H9 (cell line): ENCODE measurements around the gene EOLA2. TPM values are rescaled to one million over a fixed set of nuclear protein-coding genes. Genes with fewer than 3 reads are reported as not detected.
A peak's percentile ranks its signal among the peaks of the same experiment; 100 is the strongest.

Experiments used
- DNase-seq: peaks from one replicate; pipeline ENCODE4 v3.0.0-alpha.2; 2017
- H2AFZ ChIP-seq: one replicate; pipeline ENCODE4 v1.6.1; 2013; ENCODE audit warnings: mild to moderate bottlenecking, low read length, control low read depth, moderate library complexity
- H2AK5ac ChIP-seq: 2 replicates; pipeline ENCODE4 v1.6.1; 2013; ENCODE audit warnings: low read length, control low read depth, mixed read lengths; ENCODE audit not compliant: insufficient read length
- H2BK120ac ChIP-seq: one replicate; pipeline ENCODE4 v1.6.1; 2013; ENCODE audit warnings: low read depth, mild to moderate bottlenecking, low read length, control low read depth, inconsistent platforms; ENCODE audit not compliant: poor library complexity, severe bottlenecking
- H2BK12ac ChIP-seq: 2 replicates; pipeline ENCODE4 v1.6.1; 2013; ENCODE audit warnings: low read length, control low read depth, mixed read lengths, low read depth; ENCODE audit not compliant: insufficient read length
- H2BK15ac ChIP-seq: 2 replicates; pipeline ENCODE4 v1.6.1; 2013; ENCODE audit warnings: low read depth, low read length, control low read depth
- H2BK20ac ChIP-seq: one replicate; pipeline ENCODE4 v1.6.1; 2013; ENCODE audit warnings: low read depth, mild to moderate bottlenecking, low read length, control low read depth, inconsistent platforms; ENCODE audit not compliant: poor library complexity, severe bottlenecking
- H2BK5ac ChIP-seq: 2 replicates; pipeline ENCODE4 v1.6.1; 2013; ENCODE audit warnings: low read length, control low read depth, mixed read lengths; ENCODE audit not compliant: insufficient read length
- H3K14ac ChIP-seq: 2 replicates; pipeline ENCODE4 v1.6.1; 2013; ENCODE audit warnings: low read length, control low read depth; ENCODE audit not compliant: insufficient read depth
- H3K18ac ChIP-seq: 2 replicates; pipeline ENCODE4 v1.6.1; 2013; ENCODE audit warnings: low read depth, mild to moderate bottlenecking, mixed read lengths, low read length, control low read depth; ENCODE audit not compliant: insufficient read length
- H3K23ac ChIP-seq: 2 replicates; pipeline ENCODE4 v1.6.1; 2013; ENCODE audit warnings: low read length, control low read depth, mixed read lengths, low read depth; ENCODE audit not compliant: insufficient read length
- H3K23me2 ChIP-seq: 2 replicates; pipeline ENCODE4 v1.6.1; 2013; ENCODE audit warnings: low read depth, mild to moderate bottlenecking, mixed read lengths, low read length, control low read depth; ENCODE audit not compliant: insufficient read length, poor library complexity, severe bottlenecking
- H3K27ac ChIP-seq: 2 replicates; pipeline ENCODE4 v1.5.1; 2013; ENCODE audit warnings: low read length, control low read depth, mixed read lengths, low read depth; ENCODE audit not compliant: insufficient read length
- H3K27me3 ChIP-seq: 2 replicates; pipeline ENCODE4 v1.6.1; 2013; ENCODE audit warnings: low read length, control low read depth, inconsistent platforms; ENCODE audit not compliant: insufficient read depth
- H3K4ac ChIP-seq: 2 replicates; pipeline ENCODE4 v1.6.1; 2013; ENCODE audit warnings: low read depth, mild to moderate bottlenecking, control low read depth, inconsistent platforms, low read length, moderate library complexity
- H3K4me1 ChIP-seq: 2 replicates; pipeline ENCODE4 v1.6.1; 2013; ENCODE audit warnings: low read length, control low read depth, inconsistent platforms; ENCODE audit not compliant: insufficient read depth
- H3K4me2 ChIP-seq: 2 replicates; pipeline ENCODE4 v1.6.1; 2013; ENCODE audit warnings: low read length, control low read depth, mixed read lengths; ENCODE audit not compliant: insufficient read length, insufficient read depth
- H3K56ac ChIP-seq: 2 replicates; pipeline ENCODE4 v1.6.1; 2013; ENCODE audit warnings: low read depth, mild to moderate bottlenecking, mixed read lengths, low read length, control low read depth; ENCODE audit not compliant: insufficient read length
- H3K79me1 ChIP-seq: 2 replicates; pipeline ENCODE4 v1.6.1; 2013; ENCODE audit warnings: low read depth, mild to moderate bottlenecking, moderate library complexity, low read length, control low read depth, inconsistent platforms; ENCODE audit not compliant: insufficient read depth, poor library complexity, severe bottlenecking
- H3K79me2 ChIP-seq: 2 replicates; pipeline ENCODE4 v1.6.1; 2013; ENCODE audit warnings: low read length, control low read depth, inconsistent platforms; ENCODE audit not compliant: insufficient read depth
- H3K9ac ChIP-seq: 2 replicates; pipeline ENCODE4 v1.6.1; 2013; ENCODE audit warnings: low read length, control low read depth, mixed read lengths; ENCODE audit not compliant: insufficient read length; ENCODE audit errors: extremely low read depth
- H3K9me3 ChIP-seq: one replicate; pipeline ENCODE4 v1.6.1; 2013; ENCODE audit warnings: low read depth, low read length, inconsistent platforms; ENCODE audit not compliant: control insufficient read depth
- H3T11ph ChIP-seq: one replicate; pipeline ENCODE4 v1.6.1; 2013; ENCODE audit warnings: mild to moderate bottlenecking, low read length, control low read depth, inconsistent platforms
- H4K20me1 ChIP-seq: one replicate; pipeline ENCODE4 v1.6.1; 2013; ENCODE audit not compliant: control insufficient read depth, insufficient read length, insufficient read depth
- H4K5ac ChIP-seq: 2 replicates; pipeline ENCODE4 v1.6.1; 2013; ENCODE audit warnings: low read depth, mild to moderate bottlenecking, mixed read lengths, low read length, control low read depth; ENCODE audit not compliant: insufficient read length
- H4K8ac ChIP-seq: replicated peaks from 2 replicates; pipeline ENCODE4 v1.6.1; 2013; ENCODE audit warnings: low read length, control low read depth, mixed read lengths, low read depth; ENCODE audit not compliant: insufficient read length
- H4K91ac ChIP-seq: 2 replicates; pipeline ENCODE4 v1.6.1; 2013; ENCODE audit warnings: low read depth, mild to moderate bottlenecking, moderate library complexity, mixed read lengths, low read length, control low read depth; ENCODE audit not compliant: insufficient read length
- H3K27ac Mint-ChIP-seq, 3 experiments: 2 replicates in 2 of 3; 3 replicates in 1 of 3; pipeline ENCODE4 v1.8.0; 2020 to 2021; ENCODE audit warnings: mixed read lengths in 3 of 3, mild to moderate bottlenecking in 1 of 3, moderate library complexity in 1 of 3
- H3K27me3 Mint-ChIP-seq: 2 replicates; pipeline ENCODE4 v1.8.0; 2021; ENCODE audit warnings: low read depth, mild to moderate bottlenecking, moderate library complexity, mixed read lengths
- H3K36me3 Mint-ChIP-seq, 3 experiments: 2 replicates in 2 of 3; 3 replicates in 1 of 3; pipeline ENCODE4 v1.8.0; 2020 to 2021; ENCODE audit warnings: low read depth in 3 of 3, mixed read lengths in 3 of 3; ENCODE audit not compliant: insufficient read depth in 1 of 3
- H3K4me1 Mint-ChIP-seq, 2 experiments: 2 replicates each; pipeline ENCODE4 v1.8.0; 2020; ENCODE audit warnings: mixed read lengths in 2 of 2
- H3K4me3 Mint-ChIP-seq, 2 experiments: 2 replicates in 1 of 2; 3 replicates in 1 of 2; pipeline ENCODE4 v1.8.0; 2020 to 2021; ENCODE audit warnings: mild to moderate bottlenecking in 2 of 2, mixed read lengths in 2 of 2, moderate library complexity in 1 of 2
- H3K9me3 Mint-ChIP-seq, 2 experiments: 2 replicates in 1 of 2; 3 replicates in 1 of 2; pipeline ENCODE4 v1.8.0; 2020; ENCODE audit warnings: mild to moderate bottlenecking in 2 of 2, mixed read lengths in 2 of 2, moderate library complexity in 1 of 2
- CTCF ChIP-seq: fragments of 200-600 bp; sonication (generic); conservative IDR thresholded peaks from 3 replicates; pipeline ENCODE4 v1.8.0; 2021; ENCODE audit warnings: antibody characterized with exemption, mild to moderate bottlenecking
- WGBS: extraction: QIAGEN DNeasy Blood & Tissue Kit; methylation state at CpG from one replicate; pipeline ENCODE4 v1.1.7; 2013; ENCODE audit warnings: missing lambda C conversion rate, low lambda C conversion rate, mixed read lengths; ENCODE audit not compliant: insufficient read length; ENCODE audit errors: extremely low coverage; 5-methylcytosine and 5-hydroxymethylcytosine counted together
- total RNA-seq: library from RNA; stranded (reverse); gene quantifications from 2 replicates; pipeline ENCODE4 v1.2.1, GENCODE V29; 2021

EOLA2 gene
- total RNA-seq, 1 experiment from 2014 or later: 38.9 TPM

DNA sequence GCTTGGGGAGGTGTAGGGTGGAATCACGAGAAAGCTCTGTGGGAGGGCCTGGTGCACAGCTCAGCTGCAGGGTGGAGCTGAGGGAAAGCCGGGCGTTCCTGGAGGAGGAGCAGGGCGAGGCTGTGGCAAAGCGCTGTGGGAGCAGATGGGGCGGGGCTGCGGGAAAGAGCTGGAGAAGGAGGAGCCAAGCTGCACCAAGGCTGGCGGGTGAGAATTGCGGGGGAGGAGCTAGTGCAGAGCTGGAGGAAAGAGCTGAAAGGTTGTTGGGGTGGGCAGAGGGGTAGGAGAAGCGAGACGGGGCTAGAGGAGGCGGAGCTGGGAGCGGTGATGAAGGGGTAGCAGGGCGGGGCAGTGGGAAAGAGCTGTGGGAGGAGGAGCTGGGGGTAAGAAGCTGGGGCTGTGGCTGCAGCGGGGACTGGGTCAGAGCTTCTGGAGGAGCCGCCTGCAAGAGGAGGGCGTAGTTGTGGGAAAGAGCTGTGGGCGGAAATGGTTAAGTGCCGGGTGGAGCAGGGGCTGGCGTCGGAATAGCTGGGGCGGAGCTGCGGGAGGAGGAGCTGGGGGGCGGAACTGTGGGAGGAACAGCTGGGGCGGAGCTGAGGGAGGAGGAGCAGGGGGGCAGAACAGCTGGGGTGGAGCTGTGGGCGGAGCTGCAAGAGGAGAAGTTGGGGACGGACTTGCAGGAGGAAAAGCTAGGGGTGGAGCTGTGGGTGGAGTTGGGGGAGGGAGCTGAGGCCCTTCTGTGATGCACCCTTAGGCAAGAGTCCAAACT is 1.8 kb upstream of the EOLA2 start:
- no peak overlapping the region for H3K27ac ChIP-seq
- no CpG with 5 or more reads among the region's 27 CpGs for WGBS
- H2BK20ac ChIP-seq: no peak overlapping the region
- Mint-ChIP-seq H3K27ac (peak overlapping the region; percentile 95 to 98 (median 97); a peak in 6 of 7 replicates), H3K27me3 (peaks cover 1% of the 10 kb centered on the region; the same call in 1 of the 2 replicates), H3K36me3 (peaks cover 17 to 22% (median 18%) of the 10 kb centered on the region in 3 experiments), H3K4me3 (peak overlapping the region; percentile 80 to 90), H3K9me3 (peaks cover 45 to 49% of the 10 kb centered on the region in 2 experiments), H3K4me1 (peaks cover 0 to 3% of the 10 kb centered on the region in 2 experiments; a peak in 1 of 4 replicates)
- H2BK15ac ChIP-seq: no peak overlapping the region
- H4K20me1 ChIP-seq: no peaks in the 10 kb centered on the region
- peak; percentile 97 for DNase-seq
- peak overlapping the region; percentile 25 for H3K9ac ChIP-seq
- peak overlapping the region; percentile 42 for H3K18ac ChIP-seq
- H3K79me2 ChIP-seq: no peaks in the 10 kb centered on the region
- no peak overlapping the region for H2BK5ac ChIP-seq
- peaks cover 7% of the 10 kb centered on the region for H3K9me3 ChIP-seq
- peaks cover 7% of the 10 kb centered on the region for H3K23me2 ChIP-seq
- H3K4ac ChIP-seq: no peak overlapping the region
- no peak for TF ChIP-seq CTCF
- no peaks in the 10 kb centered on the region for H3K4me1 ChIP-seq
- H4K8ac ChIP-seq: no peak overlapping the region
- no peaks in the 10 kb centered on the region for H3K79me1 ChIP-seq
- no peak overlapping the region for H2BK120ac ChIP-seq
- no peak overlapping the region for H4K5ac ChIP-seq
- H3K4me2 ChIP-seq: peak overlapping the region; percentile 52
- H3T11ph ChIP-seq: no peak overlapping the region
- H2AK5ac ChIP-seq: no peak overlapping the region
- H3K56ac ChIP-seq: no peak overlapping the region
- H3K27me3 ChIP-seq: no peaks in the 10 kb centered on the region
- H2AFZ ChIP-seq: no peak overlapping the region
- H3K14ac ChIP-seq: peak overlapping the region; percentile 71; the same call in 1 of the 2 replicates
- no peak overlapping the region for H2BK12ac ChIP-seq
- H4K91ac ChIP-seq: no peak overlapping the region
- no peak overlapping the region for H3K23ac ChIP-seq
